GOT3 (cell line): ENCODE results near the gene TMEM163.
"Not testable (repeated sequence)": the region's sequence is repeated elsewhere in the genome, so short reads cannot be mapped to it uniquely, and the experiment has no call there.

Experiments
- DNase-seq: peaks from one replicate; lab custom pipeline; 2025; ENCODE audit warnings: mixed read lengths; lab: John Stamatoyannopoulos, UW

The TMEM163 gene

GRCh38 chr2:134723742-134724141 lies 4.9 kb upstream of the TMEM163 start:
- not testable (repeated sequence) for DNase-seq

DNA sequence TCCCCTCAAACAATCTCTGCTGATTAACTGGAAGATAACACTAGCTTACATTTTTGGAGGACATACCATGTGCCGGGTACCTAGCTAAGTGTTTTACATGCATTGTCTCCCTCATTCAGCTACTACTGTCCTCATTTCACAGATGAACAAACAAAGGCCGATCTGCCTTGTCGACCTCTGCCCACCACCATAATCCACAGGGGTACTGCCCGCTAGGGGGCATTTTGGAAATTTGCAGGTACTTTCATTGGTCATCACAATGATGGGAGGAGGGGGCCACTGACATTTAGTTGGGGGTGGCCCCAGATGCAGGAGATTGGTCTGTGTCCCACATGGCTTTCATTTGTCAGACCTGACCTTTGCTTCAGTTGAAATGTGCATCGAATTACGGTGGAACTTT lies 3.9 kb upstream of the TMEM163 start:
- no peak for DNase-seq

DNA sequence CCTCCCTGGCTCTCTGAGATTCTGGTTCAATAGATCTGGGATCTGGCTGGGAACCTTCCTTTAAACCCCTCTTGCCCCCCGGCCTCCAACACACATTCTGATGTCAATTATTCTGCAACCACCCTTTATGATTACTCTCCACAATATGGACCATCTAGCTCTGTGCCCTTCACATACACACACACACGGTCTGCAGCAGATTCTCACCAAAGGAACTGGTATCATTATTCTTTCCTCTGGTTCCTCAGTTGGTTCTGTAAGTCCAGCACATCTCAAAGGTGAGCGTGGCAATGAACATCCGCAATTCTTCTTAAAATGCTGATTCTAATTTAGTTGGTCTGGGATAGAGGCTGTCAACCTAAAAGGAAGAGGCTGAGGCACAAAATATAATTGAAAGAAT lies 2.8 kb upstream of the TMEM163 start:
- DNase-seq: no peak

DNA sequence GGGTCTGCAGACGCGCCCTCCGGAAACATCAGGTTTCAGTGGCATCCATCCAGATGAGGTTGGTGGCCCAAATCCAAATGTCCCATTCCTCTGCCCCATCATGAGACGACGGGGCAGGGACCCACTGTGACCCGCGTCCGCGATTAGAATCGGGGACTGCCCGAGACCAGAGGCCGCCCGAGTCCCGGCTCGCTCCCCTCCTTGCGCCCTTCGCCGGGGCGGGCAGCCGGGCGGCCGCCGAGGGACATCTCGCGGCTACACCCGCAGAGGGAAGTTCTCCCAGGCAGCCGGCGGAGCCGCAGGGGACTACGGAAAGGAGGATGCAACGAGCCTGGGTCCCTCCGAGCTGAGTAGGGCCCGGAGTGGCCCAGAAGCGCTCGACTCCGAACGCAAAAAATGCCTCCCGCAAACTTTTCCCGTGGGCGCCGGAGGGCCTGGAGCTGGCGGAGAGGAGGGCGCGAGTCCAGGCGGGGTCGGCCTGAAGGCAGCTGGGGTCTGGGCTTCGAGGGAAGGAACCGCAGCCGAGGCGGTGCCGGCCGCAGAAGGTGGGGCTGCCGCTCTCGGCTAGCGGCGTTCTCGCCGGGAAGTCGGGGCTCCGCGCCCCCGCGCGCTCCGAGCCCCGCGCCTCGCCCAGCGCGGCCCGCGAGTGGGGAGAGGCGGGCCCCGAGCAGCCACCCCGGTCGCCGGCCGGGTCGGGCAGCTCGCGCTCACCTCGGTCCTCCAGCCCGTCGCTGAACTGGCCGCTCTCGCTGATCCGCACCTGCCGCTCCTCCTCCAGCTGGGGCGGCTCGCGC lies 580 bp downstream of the TMEM163 start:
- no peak for DNase-seq

- DNase-seq: no peak
Measured at GRCh38 chr2:134717286-134718022, 1.3 kb downstream of the TMEM163 start.

GRCh38 chr2:134716721-134717243 lies 2.0 kb downstream of the TMEM163 start:
- DNase-seq: no peak

- DNase-seq: no peak
Measured at GRCh38 chr2:134715932-134716643, 2.7 kb downstream of the TMEM163 start.

DNA sequence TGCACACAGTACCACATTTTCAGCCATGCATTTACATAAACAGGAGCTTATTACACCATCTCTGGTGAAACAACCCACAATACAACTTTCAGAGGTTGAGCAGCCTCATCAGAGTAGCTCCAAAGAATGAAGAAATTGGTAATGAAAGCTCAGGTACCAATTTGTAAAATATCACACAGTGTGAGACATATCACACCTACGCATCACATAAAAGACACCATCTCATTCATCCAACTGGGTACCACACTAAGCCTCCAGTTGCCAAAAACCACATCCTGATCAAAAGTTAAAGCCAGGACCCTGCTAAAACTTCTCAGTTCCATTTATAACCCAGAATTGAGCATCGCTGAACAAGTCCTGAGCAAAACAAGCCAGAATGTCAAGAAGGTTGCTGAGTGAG lies 4.6 kb downstream of the TMEM163 start:
- DNase-seq: no peak

DNA sequence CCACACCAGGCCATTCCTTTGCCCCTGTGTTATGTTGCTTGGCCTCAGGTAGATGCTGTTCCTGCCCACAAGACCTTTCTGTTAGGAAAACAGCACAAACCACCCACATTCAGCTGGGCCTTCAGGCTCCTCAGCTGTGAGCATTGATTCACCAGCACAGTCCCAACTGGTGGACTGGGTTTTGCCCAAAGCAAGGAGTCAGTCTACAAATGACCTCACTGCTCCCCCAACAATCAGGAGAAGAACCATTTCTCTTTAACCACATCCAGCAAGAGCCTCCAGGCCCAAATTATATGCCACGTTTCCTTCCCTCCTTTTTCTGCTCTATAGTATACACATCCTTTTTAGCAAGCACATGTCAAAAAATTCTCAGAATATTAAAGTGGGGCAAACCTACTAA lies 5.2 kb downstream of the TMEM163 start:
- no peak for DNase-seq

GRCh38 chr2:134713176-134713575 lies 5.6 kb downstream of the TMEM163 start:
- no peak for DNase-seq

DNA sequence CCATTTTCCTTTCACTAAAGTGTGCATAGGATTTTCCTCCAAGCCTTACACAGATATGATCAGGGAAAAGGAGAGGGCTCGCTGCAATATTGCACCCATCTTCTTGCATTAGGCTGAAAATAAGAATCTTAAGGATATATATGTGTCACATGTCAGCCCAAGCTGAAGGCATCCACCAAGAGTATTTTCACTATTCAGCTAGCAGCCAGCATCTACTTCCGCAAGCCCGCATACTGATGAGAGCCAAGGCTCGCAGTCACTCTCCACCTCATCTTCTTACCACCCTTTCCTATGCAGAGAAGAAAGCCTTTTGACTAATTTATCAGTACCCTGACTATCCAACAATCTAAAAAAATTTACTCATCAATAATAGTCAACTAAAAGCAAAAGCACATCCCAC lies 6.1 kb downstream of the TMEM163 start:
- no peak for DNase-seq

DNA sequence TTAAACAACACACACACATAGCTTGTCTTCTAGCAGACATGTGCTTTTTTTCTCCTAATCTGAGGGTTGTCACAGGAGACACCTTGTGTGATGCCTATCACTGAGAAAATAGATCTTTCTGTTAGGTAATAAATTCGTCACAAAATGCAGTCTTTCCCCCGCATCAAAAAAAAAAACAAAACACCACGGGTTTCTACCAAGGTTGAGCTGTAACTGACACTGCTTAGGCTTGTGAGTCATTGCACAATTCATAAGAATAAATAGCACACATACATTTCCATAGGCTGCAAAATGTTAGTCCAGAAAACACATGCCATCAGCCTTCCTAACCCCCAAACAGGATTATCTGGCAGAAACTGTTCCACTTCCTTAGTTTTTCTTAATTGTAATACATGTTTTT lies 6.5 kb downstream of the TMEM163 start:
- DNase-seq: no peak

- DNase-seq: no peak
Measured at GRCh38 chr2:134711692-134712091, 7.1 kb downstream of the TMEM163 start.

DNA sequence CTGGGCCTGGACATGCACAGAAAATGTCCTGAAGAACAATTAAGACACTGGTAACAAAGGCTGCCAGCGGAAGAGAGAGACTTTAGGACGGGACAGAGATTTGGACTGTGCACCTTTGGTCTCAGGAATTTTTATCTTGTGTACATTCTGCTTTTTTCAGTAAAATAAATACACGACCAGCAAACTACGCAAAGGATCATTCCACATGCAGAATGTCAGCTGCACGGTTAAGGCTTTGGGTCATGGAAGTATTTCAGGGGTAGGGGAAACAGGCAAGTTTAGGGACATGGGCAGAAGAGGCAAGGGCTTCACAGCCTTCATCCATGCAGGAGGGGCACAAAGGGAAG lies 11.5 kb downstream of the TMEM163 start:
- no peak for DNase-seq

GRCh38 chr2:134706587-134707329 lies 12.0 kb downstream of the TMEM163 start:
- no peak for DNase-seq

DNA sequence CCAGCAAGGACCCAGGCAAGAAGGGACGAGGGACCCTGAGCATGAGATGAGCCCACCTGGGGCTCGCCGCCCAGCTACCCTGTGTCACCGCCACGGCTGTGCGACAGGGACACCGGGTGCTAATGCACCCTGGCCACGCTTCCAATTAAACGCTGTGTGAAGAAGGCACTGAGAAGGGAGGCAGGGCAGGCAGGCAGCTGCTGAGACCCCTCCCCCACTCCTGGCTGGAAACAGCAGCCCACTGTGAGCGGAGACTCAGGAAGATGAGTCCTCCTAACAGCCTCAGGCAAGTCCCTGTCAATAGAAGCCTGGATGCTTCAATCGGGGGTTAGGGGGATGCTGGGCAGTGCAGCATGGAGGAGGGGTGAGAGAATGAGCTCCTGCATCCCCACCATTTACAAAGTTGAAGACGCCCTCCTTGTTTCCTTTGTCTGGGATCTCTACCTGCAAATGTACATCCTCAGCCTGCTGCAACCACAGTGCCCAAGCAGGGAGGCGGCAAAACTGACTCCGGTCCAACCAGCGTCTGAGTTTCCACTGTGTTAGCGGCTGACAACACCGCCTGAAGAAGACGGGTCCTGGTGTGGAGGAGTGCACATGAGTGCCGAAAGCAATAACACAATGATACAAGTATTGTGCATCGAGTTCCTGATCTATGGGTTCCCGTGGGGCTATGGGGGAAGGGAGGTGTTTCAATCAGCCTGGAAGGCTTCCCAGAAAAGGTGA lies 12.8 kb downstream of the TMEM163 start:
- DNase-seq: no peak

GRCh38 chr2:134704173-134704572 lies 14.6 kb downstream of the TMEM163 start:
- no peak for DNase-seq

GRCh38 chr2:134703426-134703825 lies 15.4 kb downstream of the TMEM163 start:
- DNase-seq: no peak

GRCh38 chr2:134700730-134701129 lies 18.1 kb downstream of the TMEM163 start:
- no peak for DNase-seq

DNA sequence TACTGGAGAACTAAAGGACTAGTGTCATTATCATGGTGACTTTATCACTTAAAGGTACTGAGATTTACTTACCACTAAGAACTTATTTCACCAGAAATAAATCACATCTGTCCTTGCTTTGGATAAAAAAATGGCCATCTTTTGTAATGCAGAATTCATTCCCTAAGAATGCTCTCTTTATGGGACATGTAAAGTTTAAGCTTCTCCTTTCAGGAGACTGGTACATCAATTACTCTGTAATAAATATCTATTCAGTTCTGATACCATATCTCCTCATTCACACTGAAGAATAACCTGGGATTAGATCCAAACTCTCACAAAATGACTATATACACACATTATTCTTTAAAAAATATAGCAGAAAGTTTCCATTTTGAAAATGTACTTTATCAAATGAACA lies 24.4 kb downstream of the TMEM163 start:
- no peak for DNase-seq
